ENCODE data around the gene DLX2. TPM values are rescaled to one million over a fixed set of nuclear protein-coding genes. Genes with fewer than 3 reads are reported as not detected.
"Not testable (repeated sequence)": the region's sequence is repeated elsewhere in the genome, so short reads cannot be mapped to it uniquely, and the experiment has no call there.

DLX2 gene
- polyA plus RNA-seq, 4 donors: 0.09 to 0.15 (median 0.11) TPM; not detected in 1

- no peak for DNase-seq (ENCODE audit: low read depth in 4 of 4, low spot score in 3 of 4)
Measured at GRCh38 chr2:172083628-172084394, 18.9 kb downstream of the DLX2 start.

- DNase-seq (ENCODE audit: low read depth in 4 of 4, low spot score in 3 of 4): no peak
Measured at GRCh38 chr2:172082944-172083627, 19.6 kb downstream of the DLX2 start.

- no peak for DNase-seq (ENCODE audit: low read depth in 4 of 4, low spot score in 3 of 4)
Measured at GRCh38 chr2:172082105-172082943, 20.4 kb downstream of the DLX2 start.

- DNase-seq (ENCODE audit: low read depth in 4 of 4, low spot score in 3 of 4): no peak
Measured at GRCh38 chr2:172081221-172082022, 21.3 kb downstream of the DLX2 start.

GRCh38 chr2:172080641-172081220 lies 22.0 kb downstream of the DLX2 start:
- no peak for DNase-seq (ENCODE audit: low read depth in 4 of 4, low spot score in 3 of 4)

GRCh38 chr2:172079838-172080640 lies 22.7 kb downstream of the DLX2 start:
- no peak for DNase-seq (ENCODE audit: low read depth in 4 of 4, low spot score in 3 of 4)

- DNase-seq (ENCODE audit: low read depth in 4 of 4, low spot score in 3 of 4): no peak
Measured at GRCh38 chr2:172079416-172079815, 23.3 kb downstream of the DLX2 start.

GRCh38 chr2:172074254-172074653 lies 28.4 kb downstream of the DLX2 start:
- DNase-seq (ENCODE audit: low read depth in 4 of 4, low spot score in 3 of 4): no peak

GRCh38 chr2:172073518-172073917 lies 29.2 kb downstream of the DLX2 start:
- no peak for DNase-seq (ENCODE audit: low read depth in 4 of 4, low spot score in 3 of 4)

- no peak for DNase-seq (ENCODE audit: low read depth in 4 of 4, low spot score in 3 of 4)
Measured at GRCh38 chr2:172072706-172073105, 30.0 kb downstream of the DLX2 start.

- no peak for DNase-seq (ENCODE audit: low read depth in 4 of 4, low spot score in 3 of 4)
Measured at GRCh38 chr2:172072303-172072702, 30.4 kb downstream of the DLX2 start.

GRCh38 chr2:172070936-172071335 lies 31.8 kb downstream of the DLX2 start:
- no peak for DNase-seq (ENCODE audit: low read depth in 4 of 4, low spot score in 3 of 4)

- not testable (repeated sequence) for DNase-seq (ENCODE audit: low read depth in 4 of 4, low spot score in 3 of 4)
Measured at GRCh38 chr2:172067905-172068304, 34.8 kb downstream of the DLX2 start.

- no peak for DNase-seq (ENCODE audit: low read depth in 4 of 4, low spot score in 3 of 4)
Measured at GRCh38 chr2:172066394-172066886, 36.3 kb downstream of the DLX2 start.

- DNase-seq (ENCODE audit: low read depth in 4 of 4, low spot score in 3 of 4): no peak
Measured at GRCh38 chr2:172065111-172065510, 37.6 kb downstream of the DLX2 start.

GRCh38 chr2:172063446-172063845 lies 39.3 kb downstream of the DLX2 start:
- DNase-seq (ENCODE audit: low read depth in 4 of 4, low spot score in 3 of 4): no peak

GRCh38 chr2:172062402-172063004 lies 40.2 kb downstream of the DLX2 start:
- DNase-seq (ENCODE audit: low read depth in 4 of 4, low spot score in 3 of 4): no peak

GRCh38 chr2:172060118-172060517 lies 42.6 kb downstream of the DLX2 start:
- not testable (repeated sequence) for DNase-seq (ENCODE audit: low read depth in 4 of 4, low spot score in 3 of 4)

GRCh38 chr2:172058660-172059059 lies 44.0 kb downstream of the DLX2 start:
- no peak for DNase-seq (ENCODE audit: low read depth in 4 of 4, low spot score in 3 of 4)
